Stomach (tissue), 4 donors: ENCODE results near the gene LILRA1.

ENCODE experiments used
- EP300 ChIP-seq: sonication (generic); formaldehyde crosslinking; IDR thresholded peaks from one replicate; pipeline ENCODE4 v1.6.1; 2017; ENCODE audit warnings: antibody characterized with exemption
- POLR2A ChIP-seq, 4 donors: fragments of 450-650 bp; IDR thresholded peaks; one replicate each; pipeline ENCODE4 v1.6.1; 2016; ENCODE audit warnings: antibody characterized with exemption in 4 of 4, control low read depth in 2 of 4, mild to moderate bottlenecking in 1 of 4, moderate library complexity in 1 of 4
- POLR2AphosphoS5 ChIP-seq, 3 donors: sonication (generic); formaldehyde crosslinking; IDR thresholded peaks; one replicate each; pipeline ENCODE4 v1.6.1; 2016; ENCODE audit warnings: antibody characterized with exemption in 3 of 3
- TF ChIP-seq, protein P1 (sequence below), 7 experiments: fragments of 450-650 bp in 4 of 7; fragments of 200-600 bp in 3 of 7; sonication (generic) in 3 of 7; IDR thresholded peaks; one replicate each; pipeline ENCODE4 v1.5.1; 2016 to 2019; ENCODE audit warnings: antibody characterized with exemption in 7 of 7, control low read depth in 2 of 7, mild to moderate bottlenecking in 1 of 7

GRCh38 chr19:54561840-54562239, 31.6 kb upstream of the LILRA1 start:
- TF ChIP-seq, protein P1, sequence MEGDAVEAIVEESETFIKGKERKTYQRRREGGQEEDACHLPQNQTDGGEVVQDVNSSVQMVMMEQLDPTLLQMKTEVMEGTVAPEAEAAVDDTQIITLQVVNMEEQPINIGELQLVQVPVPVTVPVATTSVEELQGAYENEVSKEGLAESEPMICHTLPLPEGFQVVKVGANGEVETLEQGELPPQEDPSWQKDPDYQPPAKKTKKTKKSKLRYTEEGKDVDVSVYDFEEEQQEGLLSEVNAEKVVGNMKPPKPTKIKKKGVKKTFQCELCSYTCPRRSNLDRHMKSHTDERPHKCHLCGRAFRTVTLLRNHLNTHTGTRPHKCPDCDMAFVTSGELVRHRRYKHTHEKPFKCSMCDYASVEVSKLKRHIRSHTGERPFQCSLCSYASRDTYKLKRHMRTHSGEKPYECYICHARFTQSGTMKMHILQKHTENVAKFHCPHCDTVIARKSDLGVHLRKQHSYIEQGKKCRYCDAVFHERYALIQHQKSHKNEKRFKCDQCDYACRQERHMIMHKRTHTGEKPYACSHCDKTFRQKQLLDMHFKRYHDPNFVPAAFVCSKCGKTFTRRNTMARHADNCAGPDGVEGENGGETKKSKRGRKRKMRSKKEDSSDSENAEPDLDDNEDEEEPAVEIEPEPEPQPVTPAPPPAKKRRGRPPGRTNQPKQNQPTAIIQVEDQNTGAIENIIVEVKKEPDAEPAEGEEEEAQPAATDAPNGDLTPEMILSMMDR (IDR thresholded peaks at IDR 0.05) = no peak
- TF ChIP-seq POLR2A (IDR thresholded peaks at IDR 0.05) (no peak), EP300 (no peak), POLR2AphosphoS5 (IDR thresholded peaks at IDR 0.05) (no peak)
